ENCODE measurements around the gene SERPINH1.

GRCh38 chr11:75598900-75599299, 36.8 kb downstream of the SERPINH1 start:
- no peak for TF ChIP-seq TAF1 (IDR thresholded peaks at IDR 0.05; ENCODE audit: borderline replicate concordance, low read depth, low read length)
- TF ChIP-seq POLR2A (IDR thresholded peaks at IDR 0.05; ENCODE audit: low read depth, low read length), result no peak
